PC-9 (cell line): ENCODE measurements around the gene ZSWIM4. TPM values are rescaled to one million over a fixed set of nuclear protein-coding genes. Genes with fewer than 3 reads are reported as not detected.
A peak's percentile ranks its signal among the peaks of the same experiment; 100 is the strongest.

Experiments
- BruUV-seq: library from RNA; stranded (reverse); fragments of 400-500 nt; replicated peaks from 2 replicates; lab custom pipeline; 2021; lab: Mats Ljungman, UMichigan
- CTCF ChIA-PET: fragments of 300-600 bp; sonication (Branson Sonifier 250); formaldehyde crosslinking; loops from one replicate; lab custom pipeline; 2022; ENCODE audit warnings: antibody characterized with exemption; lab: Charles Lee
- POLR2A ChIA-PET: fragments of 300-600 bp; sonication (Branson Sonifier 250); formaldehyde crosslinking; loops from one replicate; lab custom pipeline; 2022; ENCODE audit warnings: antibody characterized with exemption; ENCODE audit not compliant: unreplicated experiment; lab: Charles Lee
- DNase-seq, 2 experiments: peaks; one replicate each; pipeline versions ENCODE4 v3.0.0 to v3.0.0-alpha.2; 2015 to 2022; ENCODE audit warnings: mixed read lengths in 1 of 2
- H2AFZ ChIP-seq: fragments of 200-600 bp; sonication (generic); 2 replicates; pipeline ENCODE4 v1.8.1; 2017; ENCODE audit warnings: antibody characterized with exemption
- H3F3A ChIP-seq: fragments of 200-600 bp; sonication (generic); 2 replicates; pipeline ENCODE4 v1.8.1; 2017; ENCODE audit warnings: antibody characterized with exemption, mild to moderate bottlenecking, low read depth; ENCODE audit not compliant: insufficient read depth
- H3K27ac ChIP-seq: fragments of 200-600 bp; sonication (generic); 2 replicates; pipeline ENCODE4 v1.6.1; 2016; ENCODE audit warnings: mixed run types
- H3K27me3 ChIP-seq: fragments of 200-600 bp; sonication (generic); 2 replicates; pipeline ENCODE4 v1.6.1; 2016; ENCODE audit warnings: low read depth, mixed run types; ENCODE audit not compliant: insufficient read depth
- H3K36me3 ChIP-seq: fragments of 200-600 bp; sonication (generic); 2 replicates; pipeline ENCODE4 v1.6.1; 2016; ENCODE audit warnings: low read depth, mixed run types
- H3K4me1 ChIP-seq: fragments of 200-600 bp; sonication (generic); replicated peaks from 2 replicates; pipeline ENCODE4 v1.6.1; 2016; ENCODE audit warnings: mixed run types; ENCODE audit not compliant: insufficient read depth
- H3K4me2 ChIP-seq: fragments of 200-600 bp; sonication (generic); 2 replicates; pipeline ENCODE4 v1.6.1; 2017; ENCODE audit warnings: mixed run types
- H3K4me3 ChIP-seq: fragments of 200-600 bp; sonication (generic); 2 replicates; pipeline ENCODE4 v1.6.1; 2016; ENCODE audit warnings: mixed run types
- H3K79me2 ChIP-seq: fragments of 200-600 bp; sonication (generic); 2 replicates; pipeline ENCODE4 v1.6.1; 2017; ENCODE audit warnings: low read depth, mixed run types
- H3K9me2 ChIP-seq: fragments of 200-600 bp; sonication (generic); 2 replicates; pipeline ENCODE4 v1.8.1; 2017; ENCODE audit warnings: mild to moderate bottlenecking; ENCODE audit not compliant: insufficient read depth
- H3K9me3 ChIP-seq: fragments of 200-600 bp; sonication (generic); 2 replicates; pipeline ENCODE4 v1.8.1; 2016; ENCODE audit warnings: low read depth; ENCODE audit not compliant: insufficient read depth
- H4K20me1 ChIP-seq: fragments of 200-600 bp; sonication (generic); 2 replicates; pipeline ENCODE4 v1.8.1; 2017; ENCODE audit not compliant: insufficient read depth
- EZH2 ChIP-seq: fragments of 200-600 bp; sonication (generic); IDR thresholded peaks from 2 replicates; pipeline ENCODE4 v1.8.0; 2017; ENCODE audit warnings: antibody characterized with exemption, low read depth
- intact Hi-C: fragments of 100-400 bp; cut with micrococcal nuclease; formaldehyde crosslinking; loops from one replicate; pipeline ENCODE4 v1.10.0; 2022; ENCODE audit not compliant: unreplicated experiment
- total RNA-seq: library from RNA; stranded (reverse); gene quantifications from 2 replicates; pipeline ENCODE4 v1.2.3, GENCODE V29; 2021
- TF ChIP-seq, protein P1 (sequence below): fragments of 200-600 bp; sonication (generic); conservative IDR thresholded peaks from 2 replicates; pipeline ENCODE4 v1.6.1; 2017; ENCODE audit warnings: mixed run types, antibody characterized with exemption, mild to moderate bottlenecking, moderate library complexity

ZSWIM4 gene
- total RNA-seq, 1 experiment from 2014 or later = 15.2 TPM

GRCh38 chr19:13783565-13784500 lies 11.4 kb upstream of the ZSWIM4 start:
- no peaks in the 10 kb centered on the region for H3K27me3 ChIP-seq
- no peaks in the 10 kb centered on the region for H4K20me1 ChIP-seq
- ChIA-PET POLR2A (interaction anchor here (0.6 kb wide), 5 partner anchors 11 to 1287 kb away, joined by 3 to 10 read pairs (median 6); partner anchors contain the start of gene ZSWIM4), CTCF (interaction anchor here (1.0 kb wide), 1 partner anchor 23 kb away, joined by 4 read pairs; no protein-coding TSS in a partner anchor)
- H2AFZ ChIP-seq = no peak overlapping the region
- H3K36me3 ChIP-seq = 0 out of 2 replicates have a peak, but pooled peaks cover 2% of the 10 kb centered on the region
- no peak for DNase-seq
- H3K9me2 ChIP-seq = no peaks in the 10 kb centered on the region
- no peak overlapping the region for H3K27ac ChIP-seq
- H3K79me2 ChIP-seq = no peaks in the 10 kb centered on the region
- no peak overlapping the region for H3K4me3 ChIP-seq
- peaks cover 27% of the 10 kb centered on the region for H3K4me1 ChIP-seq
- intact Hi-C loops = no loop called here
- no peaks in the 10 kb centered on the region for H3K9me3 ChIP-seq
- H3F3A ChIP-seq = peaks cover 64% of the 10 kb centered on the region
- no peak overlapping the region for H3K4me2 ChIP-seq
- no TSS peak for BruUV-seq
- TF ChIP-seq, protein P1, sequence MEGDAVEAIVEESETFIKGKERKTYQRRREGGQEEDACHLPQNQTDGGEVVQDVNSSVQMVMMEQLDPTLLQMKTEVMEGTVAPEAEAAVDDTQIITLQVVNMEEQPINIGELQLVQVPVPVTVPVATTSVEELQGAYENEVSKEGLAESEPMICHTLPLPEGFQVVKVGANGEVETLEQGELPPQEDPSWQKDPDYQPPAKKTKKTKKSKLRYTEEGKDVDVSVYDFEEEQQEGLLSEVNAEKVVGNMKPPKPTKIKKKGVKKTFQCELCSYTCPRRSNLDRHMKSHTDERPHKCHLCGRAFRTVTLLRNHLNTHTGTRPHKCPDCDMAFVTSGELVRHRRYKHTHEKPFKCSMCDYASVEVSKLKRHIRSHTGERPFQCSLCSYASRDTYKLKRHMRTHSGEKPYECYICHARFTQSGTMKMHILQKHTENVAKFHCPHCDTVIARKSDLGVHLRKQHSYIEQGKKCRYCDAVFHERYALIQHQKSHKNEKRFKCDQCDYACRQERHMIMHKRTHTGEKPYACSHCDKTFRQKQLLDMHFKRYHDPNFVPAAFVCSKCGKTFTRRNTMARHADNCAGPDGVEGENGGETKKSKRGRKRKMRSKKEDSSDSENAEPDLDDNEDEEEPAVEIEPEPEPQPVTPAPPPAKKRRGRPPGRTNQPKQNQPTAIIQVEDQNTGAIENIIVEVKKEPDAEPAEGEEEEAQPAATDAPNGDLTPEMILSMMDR = no peak
- no peak for TF ChIP-seq EZH2

GRCh38 chr19:13784731-13785452 lies 10.4 kb upstream of the ZSWIM4 start:
- intact Hi-C loops = loop anchor here (1.0 kb wide), 1 partner anchor 77 kb away; no protein-coding TSS in a partner anchor
- H3K9me2 ChIP-seq = no peaks in the 10 kb centered on the region
- TF ChIP-seq, protein P1 = peak; percentile 86
- no peak for TF ChIP-seq EZH2
- H3K4me3 ChIP-seq = no peak overlapping the region
- BruUV-seq = no TSS peak
- H3K27ac ChIP-seq = peak overlapping the region; percentile 24; the same call in 1 of the 2 replicates
- peaks cover 58% of the 10 kb centered on the region for H3F3A ChIP-seq
- no peaks in the 10 kb centered on the region for H3K36me3 ChIP-seq
- H3K4me2 ChIP-seq = peak overlapping the region; percentile 61
- DNase-seq = peak; percentile 55 to 71
- H3K4me1 ChIP-seq = peaks cover 27% of the 10 kb centered on the region
- no peaks in the 10 kb centered on the region for H3K9me3 ChIP-seq
- ChIA-PET CTCF (interaction anchor here (1.0 kb wide), 1 partner anchor 24 kb away, joined by 4 read pairs; no protein-coding TSS in a partner anchor), POLR2A (interaction anchor here (0.6 kb wide), 2 partner anchors 58 to 1285 kb away, joined by 6 to 10 read pairs; no protein-coding TSS in a partner anchor)
- peak overlapping the region; percentile 66; the same call in 1 of the 2 replicates for H2AFZ ChIP-seq
- H3K79me2 ChIP-seq = no peaks in the 10 kb centered on the region
- no peaks in the 10 kb centered on the region for H4K20me1 ChIP-seq
- no peaks in the 10 kb centered on the region for H3K27me3 ChIP-seq

GRCh38 chr19:13788991-13789390 lies 6.3 kb upstream of the ZSWIM4 start:
- Histone ChIP-seq H3F3A (peaks cover 39% of the 10 kb centered on the region), H3K27me3 (no peaks in the 10 kb centered on the region), H2AFZ (no peak overlapping the region), H3K4me1 (peaks cover 30% of the 10 kb centered on the region), H3K4me2 (no peak overlapping the region), H3K4me3 (no peak overlapping the region), H3K36me3 (no peaks in the 10 kb centered on the region), H4K20me1 (no peaks in the 10 kb centered on the region), H3K79me2 (no peaks in the 10 kb centered on the region), H3K9me2 (no peaks in the 10 kb centered on the region), H3K9me3 (no peaks in the 10 kb centered on the region), H3K27ac (peak overlapping the region; percentile 24; the same call in 1 of the 2 replicates)
- ChIA-PET CTCF (no interaction called here), POLR2A (interaction anchor here (0.6 kb wide), 1 partner anchor 228 kb away, joined by 3 read pairs; no protein-coding TSS in a partner anchor)
- no peak for DNase-seq
- TF ChIP-seq EZH2 = no peak
- TF ChIP-seq, protein P1 = no peak
- BruUV-seq = no TSS peak
- intact Hi-C loops = no loop called here
